OCI-LY7 (cell line): ENCODE results near the gene ZC3H12A. TPM values are rescaled to one million over a fixed set of nuclear protein-coding genes. Genes with fewer than 3 reads are reported as not detected.

ENCODE experiments used
- BruUV-seq: library from RNA; stranded (reverse); fragments of 400-500 nt; replicated peaks from 2 replicates; lab custom pipeline; 2021; lab: Mats Ljungman, UMichigan
- CTCF ChIA-PET: fragments of 300-600 bp; sonication (Branson Sonifier 250); formaldehyde crosslinking; loops from one replicate; lab custom pipeline; 2022; ENCODE audit warnings: antibody characterized with exemption; ENCODE audit not compliant: unreplicated experiment; lab: Charles Lee
- POLR2A ChIA-PET: fragments of 300-600 bp; sonication (Branson Sonifier 250); formaldehyde crosslinking; loops from one replicate; lab custom pipeline; 2022; ENCODE audit warnings: antibody characterized with exemption; lab: Charles Lee
- DNase-seq: peaks from one replicate; pipeline ENCODE4 v3.0.0-alpha.2; 2015; ENCODE audit warnings: low spot score
- H2AFZ ChIP-seq: fragments of 200-600 bp; sonication (generic), shearing (Covaris generic); 2 replicates; pipeline ENCODE4 v1.6.1; 2014; ENCODE audit warnings: mild to moderate bottlenecking, antibody characterized with exemption, low read length, moderate library complexity
- H3K27ac ChIP-seq: fragments of 200-600 bp; sonication (generic); 2 replicates; pipeline ENCODE4 v1.5.1; 2014; ENCODE audit warnings: mixed run types, low read depth, mild to moderate bottlenecking, moderate library complexity, low read length, inconsistent platforms; ENCODE audit not compliant: poor library complexity, severe bottlenecking
- H3K36me3 ChIP-seq: fragments of 200-600 bp; sonication (generic); 2 replicates; pipeline ENCODE4 v1.6.1; 2014; ENCODE audit warnings: mild to moderate bottlenecking, antibody characterized with exemption, low read length, moderate library complexity, mixed read lengths; ENCODE audit not compliant: insufficient read depth
- H3K4me1 ChIP-seq: fragments of 200-600 bp; sonication (generic); 2 replicates; pipeline ENCODE4 v1.5.1; 2014; ENCODE audit warnings: mild to moderate bottlenecking, low read length; ENCODE audit not compliant: insufficient read depth, poor library complexity, severe bottlenecking
- H3K4me2 ChIP-seq: fragments of 200-600 bp; sonication (generic); 2 replicates; pipeline ENCODE4 v1.6.1; 2014; ENCODE audit warnings: mild to moderate bottlenecking, low read length
- H3K4me3 ChIP-seq: fragments of 200-600 bp; sonication (generic); 2 replicates; pipeline ENCODE4 v1.5.1; 2014; ENCODE audit warnings: mild to moderate bottlenecking, low read depth, low read length; ENCODE audit not compliant: poor library complexity, severe bottlenecking
- H3K79me2 ChIP-seq: fragments of 200-600 bp; sonication (generic); 2 replicates; pipeline ENCODE4 v1.6.1; 2016; ENCODE audit warnings: low read depth, mild to moderate bottlenecking, low read length, moderate library complexity, mixed read lengths; ENCODE audit not compliant: insufficient read depth
- H3K9me2 ChIP-seq: fragments of 200-600 bp; sonication (generic); 2 replicates; pipeline ENCODE4 v1.6.1; 2016; ENCODE audit warnings: mild to moderate bottlenecking, low read length, mixed read lengths; ENCODE audit not compliant: insufficient read depth
- H3K9me3 ChIP-seq: fragments of 200-600 bp; sonication (generic); 2 replicates; pipeline ENCODE4 v1.6.1; 2014; ENCODE audit warnings: mild to moderate bottlenecking, mixed run types, low read length, mixed read lengths
- H4K20me1 ChIP-seq: fragments of 200-600 bp; sonication (generic); 2 replicates; pipeline ENCODE4 v1.6.1; 2014; ENCODE audit warnings: mild to moderate bottlenecking, antibody characterized with exemption, low read length, moderate library complexity, mixed read lengths; ENCODE audit not compliant: insufficient read depth
- CTCF ChIP-seq: fragments of 200-600 bp; sonication (generic); conservative IDR thresholded peaks from 2 replicates; pipeline ENCODE4 v1.5.1; 2014; ENCODE audit warnings: mild to moderate bottlenecking, antibody characterized with exemption, low read length, moderate library complexity, mixed read lengths
- EZH2phosphoT487 ChIP-seq: fragments of 200-600 bp; sonication (generic); IDR thresholded peaks from 2 replicates; pipeline ENCODE4 v1.6.1; 2018; ENCODE audit warnings: low read depth, borderline replicate concordance, mild to moderate bottlenecking, mixed run types, antibody characterized with exemption, low read length, moderate library complexity, mixed read lengths
- intact Hi-C: fragments of 100-400 bp; cut with micrococcal nuclease; formaldehyde crosslinking; loops from one replicate; pipeline ENCODE4 v1.10.0; 2022; ENCODE audit not compliant: unreplicated experiment
- total RNA-seq, 2 experiments: library from RNA; depleted of rRNA in 1 of 2; stranded (reverse); fragments of >200 nt in 1 of 2; shearing (Covaris generic) in 1 of 2; gene quantifications; 2 replicates each; pipeline ENCODE4 v1.2.3, GENCODE V29; 2014 to 2022

The ZC3H12A gene
- total RNA-seq, 2 experiments from 2014 or later, result 11.5 to 20.7 TPM

GRCh38 chr1:37437087-37437486, 37.3 kb upstream of the ZC3H12A start:
- H2AFZ ChIP-seq, result no peak overlapping the region
- H3K4me2 ChIP-seq, result no peak overlapping the region
- BruUV-seq, result no TSS peak
- intact Hi-C loops, result no loop called here
- no peak overlapping the region for H3K27ac ChIP-seq
- ChIA-PET POLR2A (interaction anchor here (0.7 kb wide), 1 partner anchor 14 kb away, joined by 3 read pairs; no protein-coding TSS in a partner anchor), CTCF (interaction anchor here (0.5 to 1.5 kb wide), 2 partner anchors 10 to 12 kb away, joined by 5 to 9 read pairs; no protein-coding TSS in a partner anchor)
- DNase-seq, result no peak
- H3K36me3 ChIP-seq, result no peaks in the 10 kb centered on the region
- TF ChIP-seq EZH2phosphoT487 (no peak), CTCF (no peak)
- no peaks in the 10 kb centered on the region for H3K79me2 ChIP-seq
- no peaks in the 10 kb centered on the region for H4K20me1 ChIP-seq
- no peaks in the 10 kb centered on the region for H3K9me3 ChIP-seq
- no peak overlapping the region for H3K4me3 ChIP-seq
- no peaks in the 10 kb centered on the region for H3K4me1 ChIP-seq
- no peaks in the 10 kb centered on the region for H3K9me2 ChIP-seq

GRCh38 chr1:37438037-37438868, 36.1 kb upstream of the ZC3H12A start:
- ChIA-PET POLR2A (no interaction called here), CTCF (interaction anchor here (1.5 kb wide), 1 partner anchor 13 kb away, joined by 5 read pairs; no protein-coding TSS in a partner anchor)
- H2AFZ ChIP-seq, result no peak overlapping the region
- no peaks in the 10 kb centered on the region for H3K36me3 ChIP-seq
- H3K4me3 ChIP-seq, result no peak overlapping the region
- H3K9me2 ChIP-seq, result no peaks in the 10 kb centered on the region
- intact Hi-C loops, result no loop called here
- no peak overlapping the region for H3K27ac ChIP-seq
- DNase-seq, result no peak
- no peaks in the 10 kb centered on the region for H4K20me1 ChIP-seq
- no peaks in the 10 kb centered on the region for H3K9me3 ChIP-seq
- no peak overlapping the region for H3K4me2 ChIP-seq
- H3K4me1 ChIP-seq, result no peaks in the 10 kb centered on the region
- no TSS peak for BruUV-seq
- TF ChIP-seq EZH2phosphoT487, result no peak
- TF ChIP-seq CTCF, result no peak
- no peaks in the 10 kb centered on the region for H3K79me2 ChIP-seq

GRCh38 chr1:37438869-37439343, 35.5 kb upstream of the ZC3H12A start:
- no TSS peak for BruUV-seq
- CTCF ChIA-PET, result no interaction called here
- no peak overlapping the region for H3K27ac ChIP-seq

More at GRCh38 chr1:37438869-37439343, 35.5 kb upstream of the ZC3H12A start:
- Histone ChIP-seq H3K79me2 (no peaks in the 10 kb centered on the region), H3K36me3 (no peaks in the 10 kb centered on the region), H3K4me2 (no peak overlapping the region), H3K9me2 (no peaks in the 10 kb centered on the region), H4K20me1 (no peaks in the 10 kb centered on the region), H3K9me3 (no peaks in the 10 kb centered on the region), H2AFZ (no peak overlapping the region), H3K4me3 (no peak overlapping the region), H3K4me1 (no peaks in the 10 kb centered on the region)
- POLR2A ChIA-PET, result no interaction called here
- no peak for DNase-seq
- no peak for TF ChIP-seq EZH2phosphoT487
- TF ChIP-seq CTCF, result no peak
- intact Hi-C loops, result no loop called here
